ENCODE results near the gene EPB41L2. TPM values are rescaled to one million over a fixed set of nuclear protein-coding genes. Genes with fewer than 3 reads are reported as not detected.

The EPB41L2 gene
- total RNA-seq, 1 experiment from 2014 or later = 181 TPM

- TF ChIP-seq EZH2 (IDR thresholded peaks at IDR 0.05; ENCODE audit: borderline replicate concordance, low read depth, low read length, poor library complexity, severe bottlenecking) = no peak
- TF ChIP-seq, protein P1, sequence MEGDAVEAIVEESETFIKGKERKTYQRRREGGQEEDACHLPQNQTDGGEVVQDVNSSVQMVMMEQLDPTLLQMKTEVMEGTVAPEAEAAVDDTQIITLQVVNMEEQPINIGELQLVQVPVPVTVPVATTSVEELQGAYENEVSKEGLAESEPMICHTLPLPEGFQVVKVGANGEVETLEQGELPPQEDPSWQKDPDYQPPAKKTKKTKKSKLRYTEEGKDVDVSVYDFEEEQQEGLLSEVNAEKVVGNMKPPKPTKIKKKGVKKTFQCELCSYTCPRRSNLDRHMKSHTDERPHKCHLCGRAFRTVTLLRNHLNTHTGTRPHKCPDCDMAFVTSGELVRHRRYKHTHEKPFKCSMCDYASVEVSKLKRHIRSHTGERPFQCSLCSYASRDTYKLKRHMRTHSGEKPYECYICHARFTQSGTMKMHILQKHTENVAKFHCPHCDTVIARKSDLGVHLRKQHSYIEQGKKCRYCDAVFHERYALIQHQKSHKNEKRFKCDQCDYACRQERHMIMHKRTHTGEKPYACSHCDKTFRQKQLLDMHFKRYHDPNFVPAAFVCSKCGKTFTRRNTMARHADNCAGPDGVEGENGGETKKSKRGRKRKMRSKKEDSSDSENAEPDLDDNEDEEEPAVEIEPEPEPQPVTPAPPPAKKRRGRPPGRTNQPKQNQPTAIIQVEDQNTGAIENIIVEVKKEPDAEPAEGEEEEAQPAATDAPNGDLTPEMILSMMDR (conservative IDR thresholded peaks at IDR 0.05; ENCODE audit: low read depth, low read length) = no peak
- H3K27me3 ChIP-seq (replicated peaks; ENCODE audit: insufficient read depth, low read depth, low read length, poor library complexity) = no peaks in the 10 kb centered on the region
- POLR2A ChIA-PET (ENCODE audit: low non-redundant PET) = no interaction called here
- DNase-seq (ENCODE audit: low spot score) = no peak
- no peaks in the 10 kb centered on the region for H3K4me1 ChIP-seq (ENCODE audit: insufficient read depth, low read length, poor library complexity, severe bottlenecking)
- no peak overlapping the region for H3K4me3 ChIP-seq (ENCODE audit: low read depth, low read length, poor library complexity, severe bottlenecking)
- intact Hi-C loops (cut with micrococcal nuclease; ENCODE audit: unreplicated experiment) = no loop called here
- peaks cover 17% of the 10 kb centered on the region for H3K36me3 ChIP-seq (ENCODE audit: insufficient read depth, low read length, poor library complexity, severe bottlenecking)
- H3K9me3 ChIP-seq (ENCODE audit: low read depth, low read length, poor library complexity, severe bottlenecking) = no peaks in the 10 kb centered on the region
- no TSS peak for BruUV-seq (replicated peaks)
- H3K27ac ChIP-seq (ENCODE audit: low read depth, low read length, poor library complexity, severe bottlenecking) = no peak overlapping the region
- CTCF ChIA-PET = interaction anchor here (0.6 kb wide), 2 partner anchors 443 to 1221 kb away, joined by 3 to 7 read pairs; no protein-coding TSS in a partner anchor
Measured at GRCh38 chr6:130903007-130903406, 160.0 kb downstream of the EPB41L2 start.

DNA sequence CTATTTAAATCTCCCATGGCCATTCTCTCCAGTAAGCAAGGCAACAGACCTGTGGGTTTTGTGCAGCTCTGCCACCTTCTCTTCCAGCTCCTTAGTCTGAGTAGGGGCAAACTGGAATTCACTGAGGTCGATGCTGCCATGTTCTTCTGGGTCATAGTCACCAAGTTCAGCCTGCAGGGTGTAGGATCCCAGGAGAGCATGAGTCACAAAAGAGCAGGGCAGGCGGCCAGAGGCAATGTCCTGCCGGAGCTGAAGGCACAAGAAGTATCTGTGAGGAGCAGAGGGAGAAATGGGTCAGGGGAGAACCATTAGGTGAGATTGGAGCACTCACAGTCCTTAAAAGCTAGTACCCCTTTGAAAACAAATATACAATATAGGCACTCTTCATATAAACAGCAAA, 162.1 kb downstream of the EPB41L2 start:
- Histone ChIP-seq H3K27ac (ENCODE audit: low read depth, low read length, poor library complexity, severe bottlenecking) (no peak overlapping the region), H3K36me3 (ENCODE audit: insufficient read depth, low read length, poor library complexity, severe bottlenecking) (peaks cover 17% of the 10 kb centered on the region), H3K9me3 (ENCODE audit: low read depth, low read length, poor library complexity, severe bottlenecking) (no peaks in the 10 kb centered on the region), H3K27me3 (replicated peaks; ENCODE audit: insufficient read depth, low read depth, low read length, poor library complexity) (no peaks in the 10 kb centered on the region), H3K4me3 (ENCODE audit: low read depth, low read length, poor library complexity, severe bottlenecking) (no peak overlapping the region), H3K4me1 (ENCODE audit: insufficient read depth, low read length, poor library complexity, severe bottlenecking) (no peaks in the 10 kb centered on the region)
- no TSS peak for BruUV-seq (replicated peaks)
- POLR2A ChIA-PET (ENCODE audit: low non-redundant PET) = no interaction called here
- CTCF ChIA-PET = interaction anchor here (0.9 kb wide), 1 partner anchor 16 kb away, joined by 3 read pairs; no protein-coding TSS in a partner anchor
- no peak for DNase-seq (ENCODE audit: low spot score)
- TF ChIP-seq, protein P1 (conservative IDR thresholded peaks at IDR 0.05; ENCODE audit: low read depth, low read length) = no peak
- no peak for TF ChIP-seq EZH2 (IDR thresholded peaks at IDR 0.05; ENCODE audit: borderline replicate concordance, low read depth, low read length, poor library complexity, severe bottlenecking)
- intact Hi-C loops (cut with micrococcal nuclease; ENCODE audit: unreplicated experiment) = no loop called here

GRCh38 chr6:130896249-130896648, 166.8 kb downstream of the EPB41L2 start:
- Histone ChIP-seq H3K27me3 (replicated peaks; ENCODE audit: insufficient read depth, low read depth, low read length, poor library complexity) (no peaks in the 10 kb centered on the region), H3K4me3 (ENCODE audit: low read depth, low read length, poor library complexity, severe bottlenecking) (no peak overlapping the region), H3K9me3 (ENCODE audit: low read depth, low read length, poor library complexity, severe bottlenecking) (no peaks in the 10 kb centered on the region), H3K27ac (ENCODE audit: low read depth, low read length, poor library complexity, severe bottlenecking) (no peak overlapping the region), H3K36me3 (ENCODE audit: insufficient read depth, low read length, poor library complexity, severe bottlenecking) (peaks cover 34% of the 10 kb centered on the region), H3K4me1 (ENCODE audit: insufficient read depth, low read length, poor library complexity, severe bottlenecking) (no peaks in the 10 kb centered on the region)
- POLR2A ChIA-PET (ENCODE audit: low non-redundant PET) = no interaction called here
- intact Hi-C loops (cut with micrococcal nuclease; ENCODE audit: unreplicated experiment) = no loop called here
- TF ChIP-seq, protein P1 (conservative IDR thresholded peaks at IDR 0.05; ENCODE audit: low read depth, low read length) = no peak
- TF ChIP-seq EZH2 (IDR thresholded peaks at IDR 0.05; ENCODE audit: borderline replicate concordance, low read depth, low read length, poor library complexity, severe bottlenecking) = no peak
- BruUV-seq (replicated peaks) = no TSS peak
- CTCF ChIA-PET = no interaction called here
- no peak for DNase-seq (ENCODE audit: low spot score)
